OCI-LY7 (cell line): ENCODE measurements around the gene TRIM56. TPM values are rescaled to one million over a fixed set of nuclear protein-coding genes. Genes with fewer than 3 reads are reported as not detected.

Source experiments
- BruUV-seq: library from RNA; stranded (reverse); fragments of 400-500 nt; replicated peaks from 2 replicates; lab custom pipeline; 2021; lab: Mats Ljungman, UMichigan
- CTCF ChIA-PET: fragments of 300-600 bp; sonication (Branson Sonifier 250); formaldehyde crosslinking; loops from one replicate; lab custom pipeline; 2022; ENCODE audit warnings: antibody characterized with exemption; ENCODE audit not compliant: unreplicated experiment; lab: Charles Lee
- POLR2A ChIA-PET: fragments of 300-600 bp; sonication (Branson Sonifier 250); formaldehyde crosslinking; loops from one replicate; lab custom pipeline; 2022; ENCODE audit warnings: antibody characterized with exemption; lab: Charles Lee
- DNase-seq: peaks from one replicate; pipeline ENCODE4 v3.0.0-alpha.2; 2015; ENCODE audit warnings: low spot score
- H2AFZ ChIP-seq: fragments of 200-600 bp; sonication (generic), shearing (Covaris generic); 2 replicates; pipeline ENCODE4 v1.6.1; 2014; ENCODE audit warnings: mild to moderate bottlenecking, antibody characterized with exemption, low read length, moderate library complexity
- H3K27ac ChIP-seq: fragments of 200-600 bp; sonication (generic); 2 replicates; pipeline ENCODE4 v1.5.1; 2014; ENCODE audit warnings: mixed run types, low read depth, mild to moderate bottlenecking, moderate library complexity, low read length, inconsistent platforms; ENCODE audit not compliant: poor library complexity, severe bottlenecking
- H3K36me3 ChIP-seq: fragments of 200-600 bp; sonication (generic); 2 replicates; pipeline ENCODE4 v1.6.1; 2014; ENCODE audit warnings: mild to moderate bottlenecking, antibody characterized with exemption, low read length, moderate library complexity, mixed read lengths; ENCODE audit not compliant: insufficient read depth
- H3K4me1 ChIP-seq: fragments of 200-600 bp; sonication (generic); 2 replicates; pipeline ENCODE4 v1.5.1; 2014; ENCODE audit warnings: mild to moderate bottlenecking, low read length; ENCODE audit not compliant: insufficient read depth, poor library complexity, severe bottlenecking
- H3K4me2 ChIP-seq: fragments of 200-600 bp; sonication (generic); 2 replicates; pipeline ENCODE4 v1.6.1; 2014; ENCODE audit warnings: mild to moderate bottlenecking, low read length
- H3K4me3 ChIP-seq: fragments of 200-600 bp; sonication (generic); 2 replicates; pipeline ENCODE4 v1.5.1; 2014; ENCODE audit warnings: mild to moderate bottlenecking, low read depth, low read length; ENCODE audit not compliant: poor library complexity, severe bottlenecking
- H3K79me2 ChIP-seq: fragments of 200-600 bp; sonication (generic); 2 replicates; pipeline ENCODE4 v1.6.1; 2016; ENCODE audit warnings: low read depth, mild to moderate bottlenecking, low read length, moderate library complexity, mixed read lengths; ENCODE audit not compliant: insufficient read depth
- H3K9me2 ChIP-seq: fragments of 200-600 bp; sonication (generic); 2 replicates; pipeline ENCODE4 v1.6.1; 2016; ENCODE audit warnings: mild to moderate bottlenecking, low read length, mixed read lengths; ENCODE audit not compliant: insufficient read depth
- H3K9me3 ChIP-seq: fragments of 200-600 bp; sonication (generic); 2 replicates; pipeline ENCODE4 v1.6.1; 2014; ENCODE audit warnings: mild to moderate bottlenecking, mixed run types, low read length, mixed read lengths
- H4K20me1 ChIP-seq: fragments of 200-600 bp; sonication (generic); 2 replicates; pipeline ENCODE4 v1.6.1; 2014; ENCODE audit warnings: mild to moderate bottlenecking, antibody characterized with exemption, low read length, moderate library complexity, mixed read lengths; ENCODE audit not compliant: insufficient read depth
- EZH2phosphoT487 ChIP-seq: fragments of 200-600 bp; sonication (generic); IDR thresholded peaks from 2 replicates; pipeline ENCODE4 v1.6.1; 2018; ENCODE audit warnings: low read depth, borderline replicate concordance, mild to moderate bottlenecking, mixed run types, antibody characterized with exemption, low read length, moderate library complexity, mixed read lengths
- intact Hi-C: fragments of 100-400 bp; cut with micrococcal nuclease; formaldehyde crosslinking; loops from one replicate; pipeline ENCODE4 v1.10.0; 2022; ENCODE audit not compliant: unreplicated experiment
- total RNA-seq, 2 experiments: library from RNA; depleted of rRNA in 1 of 2; stranded (reverse); fragments of >200 nt in 1 of 2; shearing (Covaris generic) in 1 of 2; gene quantifications; 2 replicates each; pipeline ENCODE4 v1.2.3, GENCODE V29; 2014 to 2022
- TF ChIP-seq, protein P1 (sequence below): fragments of 200-600 bp; sonication (generic); conservative IDR thresholded peaks from 2 replicates; pipeline ENCODE4 v1.5.1; 2014; ENCODE audit warnings: mild to moderate bottlenecking, antibody characterized with exemption, low read length, moderate library complexity, mixed read lengths

The TRIM56 gene
- total RNA-seq, 2 experiments from 2014 or later, result 15.6 to 47.3 TPM

DNA sequence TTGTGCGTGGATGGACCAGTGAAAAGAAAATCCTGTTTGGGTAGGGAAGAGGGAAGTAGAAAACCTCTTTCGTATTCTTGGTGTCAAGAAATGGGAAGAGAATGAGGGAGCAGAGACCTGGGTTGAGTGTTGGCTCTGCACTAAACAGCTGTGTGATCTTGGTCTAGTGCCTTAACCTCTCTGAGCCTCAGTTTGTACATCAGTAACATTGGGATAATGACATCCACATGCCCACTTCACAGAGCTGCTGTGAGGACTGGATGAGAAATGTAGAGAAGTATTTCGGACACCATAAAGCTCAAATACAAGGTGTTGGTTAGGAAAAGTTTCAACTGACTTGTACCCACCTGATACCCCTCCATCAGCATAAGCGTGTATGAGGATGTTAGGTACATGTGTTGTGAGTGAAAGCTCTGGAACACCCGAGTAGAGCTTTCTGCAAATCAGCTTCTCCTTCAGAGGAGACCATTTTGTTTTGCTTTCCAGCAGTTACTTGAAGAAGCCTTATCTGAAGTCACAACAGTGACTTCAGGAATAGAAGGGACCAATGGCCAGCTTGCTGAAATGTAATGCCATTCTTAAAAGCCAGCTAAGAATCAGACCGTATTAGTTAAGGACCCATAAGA lies 11.2 kb downstream of the TRIM56 start:
- intact Hi-C loops, result no loop called here
- Histone ChIP-seq H4K20me1 (peaks cover 17% of the 10 kb centered on the region; the same call in 1 of the 2 replicates), H2AFZ (no peak overlapping the region), H3K9me3 (no peaks in the 10 kb centered on the region), H3K4me3 (no peak overlapping the region), H3K4me1 (no peaks in the 10 kb centered on the region), H3K9me2 (no peaks in the 10 kb centered on the region), H3K27ac (no peak overlapping the region), H3K4me2 (no peak overlapping the region), H3K36me3 (peaks cover 6% of the 10 kb centered on the region), H3K79me2 (no peaks in the 10 kb centered on the region)
- ChIA-PET POLR2A (interaction anchor here (0.7 to 1.2 kb wide), 3 partner anchors 12 to 480 kb away, joined by 3 to 4 read pairs (median 3); no protein-coding TSS in a partner anchor), CTCF (no interaction called here)
- no TSS peak for BruUV-seq
- no peak for DNase-seq
- no peak for TF ChIP-seq EZH2phosphoT487
- TF ChIP-seq, protein P1, sequence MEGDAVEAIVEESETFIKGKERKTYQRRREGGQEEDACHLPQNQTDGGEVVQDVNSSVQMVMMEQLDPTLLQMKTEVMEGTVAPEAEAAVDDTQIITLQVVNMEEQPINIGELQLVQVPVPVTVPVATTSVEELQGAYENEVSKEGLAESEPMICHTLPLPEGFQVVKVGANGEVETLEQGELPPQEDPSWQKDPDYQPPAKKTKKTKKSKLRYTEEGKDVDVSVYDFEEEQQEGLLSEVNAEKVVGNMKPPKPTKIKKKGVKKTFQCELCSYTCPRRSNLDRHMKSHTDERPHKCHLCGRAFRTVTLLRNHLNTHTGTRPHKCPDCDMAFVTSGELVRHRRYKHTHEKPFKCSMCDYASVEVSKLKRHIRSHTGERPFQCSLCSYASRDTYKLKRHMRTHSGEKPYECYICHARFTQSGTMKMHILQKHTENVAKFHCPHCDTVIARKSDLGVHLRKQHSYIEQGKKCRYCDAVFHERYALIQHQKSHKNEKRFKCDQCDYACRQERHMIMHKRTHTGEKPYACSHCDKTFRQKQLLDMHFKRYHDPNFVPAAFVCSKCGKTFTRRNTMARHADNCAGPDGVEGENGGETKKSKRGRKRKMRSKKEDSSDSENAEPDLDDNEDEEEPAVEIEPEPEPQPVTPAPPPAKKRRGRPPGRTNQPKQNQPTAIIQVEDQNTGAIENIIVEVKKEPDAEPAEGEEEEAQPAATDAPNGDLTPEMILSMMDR, result no peak

DNA sequence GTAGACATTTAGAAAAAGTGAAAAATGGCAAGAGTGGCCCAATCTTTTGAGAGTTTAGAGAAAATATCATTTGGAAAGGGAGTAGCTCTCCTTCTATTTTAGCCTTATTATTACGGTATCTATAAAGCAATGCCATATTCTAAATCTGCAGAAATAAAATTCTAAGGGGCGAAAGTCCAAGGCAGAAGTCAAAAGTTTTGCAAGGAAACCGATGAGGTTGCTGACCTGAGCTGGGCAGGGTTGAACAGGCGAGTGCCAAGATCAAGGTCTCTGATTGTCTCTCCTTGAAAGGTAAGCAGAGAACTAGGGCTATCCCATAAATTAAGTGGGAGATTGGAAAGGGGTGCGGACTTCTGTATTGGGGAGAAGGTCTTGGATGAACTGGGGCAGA lies 11.7 kb downstream of the TRIM56 start:
- BruUV-seq, result no TSS peak
- Histone ChIP-seq H3K79me2 (no peaks in the 10 kb centered on the region), H3K4me2 (no peak overlapping the region), H3K36me3 (peaks cover 4% of the 10 kb centered on the region; the same call in 1 of the 2 replicates), H2AFZ (no peak overlapping the region), H4K20me1 (peaks cover 17% of the 10 kb centered on the region; the same call in 1 of the 2 replicates), H3K4me1 (no peaks in the 10 kb centered on the region), H3K9me2 (no peaks in the 10 kb centered on the region), H3K27ac (no peak overlapping the region), H3K4me3 (no peak overlapping the region), H3K9me3 (no peaks in the 10 kb centered on the region)
- intact Hi-C loops, result no loop called here
- ChIA-PET CTCF (no interaction called here), POLR2A (interaction anchor here (0.9 to 1.2 kb wide), 2 partner anchors 13 to 294 kb away, joined by 3 read pairs; no protein-coding TSS in a partner anchor)
- no peak for DNase-seq
- TF ChIP-seq, protein P1, result no peak
- no peak for TF ChIP-seq EZH2phosphoT487

DNA sequence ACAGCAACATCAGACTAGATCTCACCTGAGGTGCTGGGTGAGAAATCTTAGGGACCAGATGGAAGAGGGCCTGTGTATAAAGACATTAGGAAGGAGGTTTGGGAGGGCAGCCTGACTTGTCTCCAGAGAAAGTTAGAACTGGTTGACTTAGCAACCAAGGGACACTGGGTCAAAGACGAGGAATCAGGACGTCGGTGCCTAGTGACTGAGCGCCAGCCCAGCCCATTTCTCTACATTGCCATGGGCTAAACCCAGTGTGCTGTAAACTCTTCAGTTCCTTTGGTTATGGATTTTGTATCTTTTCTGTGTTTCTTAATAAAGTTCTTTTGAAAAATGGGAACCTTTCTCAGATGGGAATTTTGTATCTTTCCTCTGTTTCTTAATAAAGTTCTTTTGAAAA lies 12.3 kb downstream of the TRIM56 start:
- peaks cover 4% of the 10 kb centered on the region; the same call in 1 of the 2 replicates for H3K36me3 ChIP-seq
- TF ChIP-seq, protein P1, result no peak
- TF ChIP-seq EZH2phosphoT487, result no peak
- intact Hi-C loops, result no loop called here
- BruUV-seq, result no TSS peak
- no peak overlapping the region for H2AFZ ChIP-seq
- H3K9me2 ChIP-seq, result no peaks in the 10 kb centered on the region
- POLR2A ChIA-PET, result interaction anchor here (1.2 kb wide), 1 partner anchor 13 kb away, joined by 3 read pairs; no protein-coding TSS in a partner anchor
- CTCF ChIA-PET, result no interaction called here
- no peak overlapping the region for H3K4me2 ChIP-seq
- no peak for DNase-seq
- H3K4me3 ChIP-seq, result no peak overlapping the region
- no peaks in the 10 kb centered on the region for H3K79me2 ChIP-seq
- no peak overlapping the region for H3K27ac ChIP-seq
- no peaks in the 10 kb centered on the region for H3K9me3 ChIP-seq
- no peaks in the 10 kb centered on the region for H3K4me1 ChIP-seq
- peaks cover 17% of the 10 kb centered on the region; the same call in 1 of the 2 replicates for H4K20me1 ChIP-seq
